H1 (cell line): ENCODE results near the gene DPYSL3. TPM values are rescaled to one million over a fixed set of nuclear protein-coding genes. Genes with fewer than 3 reads are reported as not detected.

Experiments
- NRF1 ChIP-seq: IDR thresholded peaks from 2 replicates; pipeline ENCODE4 v1.6.1; 2011; ENCODE audit warnings: mild to moderate bottlenecking, low read depth, low read length, improper control_type of control experiment
- POLR2A ChIP-seq, 2 experiments: IDR thresholded peaks; 1 replicate in 1 of 2; 2 replicates in 1 of 2; pipeline ENCODE4 v1.6.1; 2011; ENCODE audit warnings: low read depth in 2 of 2, low read length in 2 of 2, mild to moderate bottlenecking in 2 of 2; ENCODE audit errors: control extremely low read depth in 1 of 2
- POU5F1 ChIP-seq: IDR thresholded peaks from 2 replicates; pipeline ENCODE4 v1.6.1; 2011; ENCODE audit warnings: low read depth, mild to moderate bottlenecking, low read length, moderate library complexity
- RNF2 ChIP-seq: fragments of 200-900, 300-1000 bp; sonication (generic); IDR thresholded peaks from 2 replicates; pipeline ENCODE4 v1.7.1; 2016; ENCODE audit warnings: borderline replicate concordance, low read depth, mild to moderate bottlenecking, antibody characterized with exemption, low read length; ENCODE audit not compliant: poor library complexity, severe bottlenecking; ENCODE audit errors: missing control alignments
- SAP30 ChIP-seq: fragments of 300-600 bp; sonication (generic); IDR thresholded peaks from 2 replicates; pipeline ENCODE4 v1.7.1; 2012; ENCODE audit warnings: low read length, moderate library complexity, mild to moderate bottlenecking, inconsistent platforms; ENCODE audit not compliant: insufficient read depth, insufficient replicate concordance
- SIX5 ChIP-seq: IDR thresholded peaks from 2 replicates; pipeline ENCODE4 v1.6.1; 2011; ENCODE audit warnings: mild to moderate bottlenecking, low read depth, low read length
- polyA plus RNA-seq, 7 experiments: library from polyadenylated mRNA; depleted of rRNA in 3 of 7; stranded (reverse) in 5 of 7; unstranded in 2 of 7; fragments of >200 nt in 5 of 7; fragments of 200-250 nt in 2 of 7; gene quantifications; 1 replicate in 5 of 7; 2 replicates in 1 of 7; 4 replicates in 1 of 7; pipeline versions ENCODE4 v1.2.1 to v1.2.3, GENCODE V29; 2011 to 2013; ENCODE audit warnings: missing spikeins in 2 of 7, mixed read lengths in 2 of 7
- total RNA-seq: library from RNA; stranded (reverse); fragmentation: NEBNext Ultra II Directional; extraction: Animal tissue kit (Norgen Biotek cat#: 25700); gene quantifications from 2 replicates; pipeline ENCODE4 v1.2.1, GENCODE V29; 2021

The DPYSL3 gene
- total and polyA plus RNA-seq, 2 of the 8 experiments (the other 6 are each of a cell fraction or from before 2014, with no cell fraction given): 268 to 387 TPM

DNA sequence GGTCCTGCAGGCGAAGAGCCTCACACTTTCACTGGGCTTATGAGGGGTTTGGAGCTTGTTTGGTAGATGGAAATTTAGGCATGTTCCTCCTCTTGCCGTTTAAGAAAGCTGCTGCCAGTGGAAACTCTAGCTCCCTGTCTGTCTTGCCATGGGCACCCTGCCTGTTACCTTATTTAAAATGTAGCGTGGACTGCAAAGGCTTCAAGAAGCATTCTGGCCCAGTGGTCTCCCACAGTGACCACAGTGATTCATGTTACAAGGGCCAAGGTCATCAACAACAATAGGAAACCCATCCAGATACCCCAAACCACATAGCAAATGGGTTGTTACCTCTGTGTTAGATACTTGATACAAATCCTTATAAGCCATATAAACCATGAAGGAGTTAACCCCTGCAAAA is 96.6 kb downstream of the DPYSL3 start (continued):
- TF ChIP-seq NRF1: no peak
- no peak for TF ChIP-seq POU5F1
- no peak for TF ChIP-seq SAP30
- TF ChIP-seq RNF2: no peak
- no peak for TF ChIP-seq SIX5
- TF ChIP-seq POLR2A (IDR thresholded peaks at IDR 0.05; ENCODE audit: control extremely low read depth in 1 of 2, low read depth in 2 of 2, low read length in 2 of 2): no peak
